CD4-positive, alpha-beta memory T cell (primary cell): ENCODE results near the gene CHCHD6. TPM values are rescaled to one million over a fixed set of nuclear protein-coding genes. Genes with fewer than 3 reads are reported as not detected.
A peak's percentile ranks its signal among the peaks of the same experiment; 100 is the strongest.

Experiments
- CTCF ChIA-PET: fragments of 350-600 bp; sonication (Branson Sonifier 250); formaldehyde crosslinking; loops from one replicate; lab custom pipeline; 2021; ENCODE audit warnings: inconsistent platforms; ENCODE audit not compliant: partially characterized antibody; lab: Charles Lee
- POLR2A ChIA-PET: fragments of 350-600 bp; sonication (Branson Sonifier 250); formaldehyde crosslinking; loops from one replicate; lab custom pipeline; 2021; ENCODE audit not compliant: partially characterized antibody; lab: Charles Lee
- DNase-seq, 5 donors: peaks; one replicate each; pipeline versions ENCODE4 v3.0.0 to v3.0.0-alpha.2; 2020 to 2022; ENCODE audit warnings: mixed read lengths in 1 of 5
- H3K27ac ChIP-seq: one replicate; pipeline ENCODE4 v1.7.0; 2013; ENCODE audit warnings: low read depth, low read length
- H3K27me3 ChIP-seq: 2 replicates; pipeline ENCODE4 v1.7.0; 2013; ENCODE audit warnings: mild to moderate bottlenecking, low read length, moderate library complexity; ENCODE audit not compliant: insufficient read depth
- H3K36me3 ChIP-seq: 2 replicates; pipeline ENCODE4 v1.7.0; 2013; ENCODE audit warnings: mild to moderate bottlenecking, low read length, moderate library complexity; ENCODE audit not compliant: insufficient read depth
- H3K4me1 ChIP-seq: 2 replicates; pipeline ENCODE4 v1.7.0; 2013; ENCODE audit warnings: mild to moderate bottlenecking, low read length, moderate library complexity; ENCODE audit not compliant: insufficient read depth
- H3K4me3 ChIP-seq, 2 donors: one replicate each; pipeline ENCODE4 v1.7.0; 2013; ENCODE audit warnings: low read length in 2 of 2, mild to moderate bottlenecking in 1 of 2
- H3K9me3 ChIP-seq, 2 donors: one replicate each; pipeline ENCODE4 v1.7.0; 2013; ENCODE audit warnings: low read length in 2 of 2, control low read depth in 1 of 2; ENCODE audit not compliant: control insufficient read depth in 1 of 2
- H3K27ac Mint-ChIP-seq, 7 donors: one replicate each; pipeline ENCODE4 v1.8.0; 2020 to 2021; ENCODE audit warnings: mixed read lengths in 7 of 7, mild to moderate bottlenecking in 6 of 7, inconsistent platforms in 3 of 7, moderate library complexity in 3 of 7
- H3K27me3 Mint-ChIP-seq, 2 donors: one replicate each; pipeline ENCODE4 v1.8.0; 2020 to 2021; ENCODE audit warnings: mixed read lengths in 2 of 2
- H3K36me3 Mint-ChIP-seq, 2 donors: one replicate each; pipeline ENCODE4 v1.8.0; 2020 to 2021; ENCODE audit warnings: mixed read lengths in 2 of 2, inconsistent platforms in 1 of 2, mild to moderate bottlenecking in 1 of 2
- H3K4me1 Mint-ChIP-seq, 4 donors: one replicate each; pipeline ENCODE4 v1.8.0; 2020 to 2021; ENCODE audit warnings: mixed read lengths in 4 of 4, mild to moderate bottlenecking in 1 of 4
- H3K4me3 Mint-ChIP-seq, 8 donors: one replicate each; pipeline ENCODE4 v1.8.0; 2020 to 2021; ENCODE audit warnings: mixed read lengths in 8 of 8, mild to moderate bottlenecking in 7 of 8, moderate library complexity in 6 of 8, inconsistent platforms in 3 of 8
- H3K9me3 Mint-ChIP-seq, 8 donors: one replicate each; pipeline ENCODE4 v1.8.0; 2020 to 2021; ENCODE audit warnings: mixed read lengths in 8 of 8, mild to moderate bottlenecking in 5 of 8, inconsistent platforms in 3 of 8, moderate library complexity in 1 of 8
- intact Hi-C: fragments of 100-400 bp; cut with micrococcal nuclease; formaldehyde crosslinking; loops from one replicate; pipeline ENCODE4 v1.15.1; 2023
- polyA plus RNA-seq, 2 donors: library from polyadenylated mRNA; unstranded; fragments of 300-500 nt; fragmentation: Illumina TruSeq; gene quantifications; one replicate each; pipeline ENCODE4 v1.2.3, GENCODE V29; 2021
- total RNA-seq, 2 experiments: library from RNA; stranded (reverse); gene quantifications; one replicate each; pipeline ENCODE4 v1.2.3, GENCODE V29; 2021

CHCHD6 gene
- total and polyA plus RNA-seq, 4 experiments from 2014 or later, result 7.3 to 12.3 (median 10.2) TPM

GRCh38 chr3:126913524-126913923, 209.5 kb downstream of the CHCHD6 start:
- peaks cover 4 to 24% of the 10 kb centered on the region in 2 donors for H3K36me3 Mint-ChIP-seq

GRCh38 chr3:126914226-126914625, 210.2 kb downstream of the CHCHD6 start:
- ChIA-PET POLR2A (interaction anchor here (1.7 kb wide), 1 partner anchor 68 kb away, joined by 4 read pairs; the partner anchor contains the start of gene PLXNA1), CTCF (no interaction called here)
- Mint-ChIP-seq H3K4me3 (no peak overlapping the region), H3K4me1 (peaks cover 21 to 40% (median 29%) of the 10 kb centered on the region in 4 donors), H3K36me3 (peaks cover 4 to 21% of the 10 kb centered on the region in 2 donors), H3K27me3 (no peaks in the 10 kb centered on the region), H3K27ac (peak overlapping the region in 1 of 7 donors; percentile 13), H3K9me3 (peaks cover 0 to 6% (median 0%) of the 10 kb centered on the region in 8 donors)
- no peaks in the 10 kb centered on the region for H3K9me3 ChIP-seq
- DNase-seq, result no peak
- H3K4me1 ChIP-seq, result peaks cover 49% of the 10 kb centered on the region
- no peaks in the 10 kb centered on the region for H3K27me3 ChIP-seq
- intact Hi-C loops, result no loop called here
- H3K4me3 ChIP-seq, result no peak overlapping the region
- no peaks in the 10 kb centered on the region for H3K36me3 ChIP-seq
- H3K27ac ChIP-seq, result no peak overlapping the region

More at GRCh38 chr3:126913524-126913923, 209.5 kb downstream of the CHCHD6 start:
- Mint-ChIP-seq H3K4me1 (peaks cover 25 to 44% (median 34%) of the 10 kb centered on the region in 4 donors), H3K9me3 (peaks cover 0 to 7% (median 0%) of the 10 kb centered on the region in 8 donors), H3K27me3 (no peaks in the 10 kb centered on the region), H3K4me3 (no peak overlapping the region), H3K27ac (no peak overlapping the region)
- H3K36me3 ChIP-seq, result no peaks in the 10 kb centered on the region
- H3K4me1 ChIP-seq, result peaks cover 56% of the 10 kb centered on the region
- no peaks in the 10 kb centered on the region for H3K27me3 ChIP-seq
- ChIA-PET CTCF (no interaction called here), POLR2A (interaction anchor here (1.7 kb wide), 1 partner anchor 69 kb away, joined by 4 read pairs; the partner anchor contains the start of gene PLXNA1)
- DNase-seq, result no peak
- intact Hi-C loops, result no loop called here
- H3K4me3 ChIP-seq, result no peak overlapping the region
- H3K9me3 ChIP-seq, result no peaks in the 10 kb centered on the region
- H3K27ac ChIP-seq, result no peak overlapping the region

GRCh38 chr3:126915015-126915414, 211.0 kb downstream of the CHCHD6 start:
- no peak overlapping the region for H3K27ac Mint-ChIP-seq
- ChIA-PET CTCF (no interaction called here), POLR2A (no interaction called here)
- Histone ChIP-seq H3K4me1 (peaks cover 42% of the 10 kb centered on the region), H3K4me3 (no peak overlapping the region), H3K27me3 (no peaks in the 10 kb centered on the region), H3K36me3 (no peaks in the 10 kb centered on the region), H3K27ac (no peak overlapping the region), H3K9me3 (no peaks in the 10 kb centered on the region)
- no peak for DNase-seq
- intact Hi-C loops, result no loop called here
- no peaks in the 10 kb centered on the region for H3K27me3 Mint-ChIP-seq
- peaks cover 4 to 21% of the 10 kb centered on the region in 2 donors for H3K36me3 Mint-ChIP-seq
- peaks cover 20 to 34% (median 25%) of the 10 kb centered on the region in 4 donors for H3K4me1 Mint-ChIP-seq
- H3K4me3 Mint-ChIP-seq, result no peak overlapping the region
- peaks cover 0 to 5% (median 1%) of the 10 kb centered on the region in 8 donors for H3K9me3 Mint-ChIP-seq

GRCh38 chr3:126916546-126916945, 212.5 kb downstream of the CHCHD6 start:
- POLR2A ChIA-PET, result no interaction called here
- peaks cover 5 to 27% of the 10 kb centered on the region in 2 donors for H3K36me3 Mint-ChIP-seq
- H3K9me3 ChIP-seq, result no peaks in the 10 kb centered on the region
- no peak overlapping the region for H3K27ac ChIP-seq
- H3K27ac Mint-ChIP-seq, result no peak overlapping the region
- H3K4me1 Mint-ChIP-seq, result peaks cover 8 to 19% (median 11%) of the 10 kb centered on the region in 4 donors
- peaks cover 0 to 10% (median 3%) of the 10 kb centered on the region in 8 donors for H3K9me3 Mint-ChIP-seq
- CTCF ChIA-PET, result no interaction called here
- no peak for DNase-seq
- no peaks in the 10 kb centered on the region for H3K36me3 ChIP-seq
- no peaks in the 10 kb centered on the region for H3K27me3 ChIP-seq
- H3K4me3 Mint-ChIP-seq, result no peak overlapping the region
- H3K27me3 Mint-ChIP-seq, result no peaks in the 10 kb centered on the region
- H3K4me3 ChIP-seq, result no peak overlapping the region
- intact Hi-C loops, result no loop called here
- H3K4me1 ChIP-seq, result peaks cover 27% of the 10 kb centered on the region

- intact Hi-C loops, result no loop called here
- Histone ChIP-seq H3K27ac (no peak overlapping the region), H3K9me3 (no peaks in the 10 kb centered on the region), H3K4me3 (no peak overlapping the region), H3K27me3 (no peaks in the 10 kb centered on the region), H3K4me1 (peaks cover 20% of the 10 kb centered on the region), H3K36me3 (no peaks in the 10 kb centered on the region)
- CTCF ChIA-PET, result no interaction called here
- no peak for DNase-seq
- H3K36me3 Mint-ChIP-seq, result peaks cover 5 to 27% of the 10 kb centered on the region in 2 donors
- POLR2A ChIA-PET, result no interaction called here
- peak overlapping the region in 1 of 7 donors; percentile 59 for H3K27ac Mint-ChIP-seq
- peaks cover 0 to 10% (median 3%) of the 10 kb centered on the region in 8 donors for H3K9me3 Mint-ChIP-seq
- no peak overlapping the region for H3K4me3 Mint-ChIP-seq
- peaks cover 0 to 12% (median 4%) of the 10 kb centered on the region in 4 donors for H3K4me1 Mint-ChIP-seq
- no peaks in the 10 kb centered on the region for H3K27me3 Mint-ChIP-seq
Measured at GRCh38 chr3:126917232-126917804, 213.3 kb downstream of the CHCHD6 start.

GRCh38 chr3:126918355-126918821, 214.3 kb downstream of the CHCHD6 start:
- POLR2A ChIA-PET, result no interaction called here
- CTCF ChIA-PET, result interaction anchor here (0.8 kb wide), 1 partner anchor 67 kb away, joined by 3 read pairs; no protein-coding TSS in a partner anchor
- Mint-ChIP-seq H3K4me1 (peaks cover 0 to 5% (median 0%) of the 10 kb centered on the region in 4 donors), H3K27ac (no peak overlapping the region), H3K4me3 (no peak overlapping the region), H3K9me3 (peaks cover 0 to 10% (median 3%) of the 10 kb centered on the region in 8 donors), H3K27me3 (no peaks in the 10 kb centered on the region), H3K36me3 (peaks cover 5 to 27% of the 10 kb centered on the region in 2 donors)
- Histone ChIP-seq H3K27ac (no peak overlapping the region), H3K27me3 (no peaks in the 10 kb centered on the region), H3K9me3 (no peaks in the 10 kb centered on the region), H3K36me3 (no peaks in the 10 kb centered on the region), H3K4me1 (peaks cover 10% of the 10 kb centered on the region), H3K4me3 (no peak overlapping the region)
- no peak for DNase-seq
- intact Hi-C loops, result no loop called here

GRCh38 chr3:126921085-126921824, 217.2 kb downstream of the CHCHD6 start:
- POLR2A ChIA-PET, result no interaction called here
- H3K27ac ChIP-seq, result no peak overlapping the region
- CTCF ChIA-PET, result no interaction called here
- intact Hi-C loops, result no loop called here
- no peak for DNase-seq
- no peaks in the 10 kb centered on the region for H3K9me3 ChIP-seq
- Mint-ChIP-seq H3K27me3 (no peaks in the 10 kb centered on the region), H3K4me3 (no peak overlapping the region), H3K27ac (no peak overlapping the region), H3K36me3 (peaks cover 4 to 22% of the 10 kb centered on the region in 2 donors), H3K4me1 (peaks cover 0 to 7% (median under 1%) of the 10 kb centered on the region in 4 donors), H3K9me3 (peaks cover 0 to 10% (median 3%) of the 10 kb centered on the region in 8 donors)
- no peaks in the 10 kb centered on the region for H3K36me3 ChIP-seq
- H3K4me3 ChIP-seq, result no peak overlapping the region
- H3K4me1 ChIP-seq, result peaks cover 3% of the 10 kb centered on the region
- H3K27me3 ChIP-seq, result no peaks in the 10 kb centered on the region
